ENCODE measurements around the gene SRCAP. TPM values are rescaled to one million over a fixed set of nuclear protein-coding genes. Genes with fewer than 3 reads are reported as not detected.
A peak's percentile ranks its signal among the peaks of the same experiment; 100 is the strongest.

SRCAP gene
- total RNA-seq, 1 donor from 2014 or later, result 79.7 TPM

DNA sequence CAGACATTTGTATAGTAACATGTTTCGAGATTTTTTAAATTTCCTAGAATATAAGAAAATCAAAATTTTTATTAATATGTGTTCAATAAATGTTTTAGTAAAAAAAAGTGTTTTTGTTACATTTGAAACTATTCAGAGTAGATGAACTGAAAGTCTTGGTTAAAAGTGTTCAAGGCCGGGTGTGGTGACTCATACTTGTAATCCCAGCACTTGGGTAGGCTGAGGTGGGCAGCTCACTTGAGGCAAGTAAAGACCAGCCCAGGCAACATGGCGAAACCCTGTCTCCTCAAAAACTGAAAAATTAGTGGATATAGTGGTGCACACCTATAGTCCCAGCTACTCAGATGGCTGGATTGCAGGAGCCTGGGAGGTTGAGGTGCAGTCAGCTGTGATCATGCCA lies 32.4 kb downstream of the SRCAP start:
- Mint-ChIP-seq H3K27me3 (ENCODE audit: low read depth) (no peaks in the 10 kb centered on the region), H3K4me1 (no peaks in the 10 kb centered on the region), H3K9me3 (no peaks in the 10 kb centered on the region), H3K27ac (no peak overlapping the region), H3K36me3 (peaks cover 40% of the 10 kb centered on the region), H3K4me3 (no peak overlapping the region)
- DNase-seq (ENCODE audit: low spot score in 2 of 2, unreplicated experiment in 2 of 2), result no peak
- TF ChIP-seq CTCF (IDR thresholded peaks at IDR 0.05; ENCODE audit: unreplicated experiment), result no peak

DNA sequence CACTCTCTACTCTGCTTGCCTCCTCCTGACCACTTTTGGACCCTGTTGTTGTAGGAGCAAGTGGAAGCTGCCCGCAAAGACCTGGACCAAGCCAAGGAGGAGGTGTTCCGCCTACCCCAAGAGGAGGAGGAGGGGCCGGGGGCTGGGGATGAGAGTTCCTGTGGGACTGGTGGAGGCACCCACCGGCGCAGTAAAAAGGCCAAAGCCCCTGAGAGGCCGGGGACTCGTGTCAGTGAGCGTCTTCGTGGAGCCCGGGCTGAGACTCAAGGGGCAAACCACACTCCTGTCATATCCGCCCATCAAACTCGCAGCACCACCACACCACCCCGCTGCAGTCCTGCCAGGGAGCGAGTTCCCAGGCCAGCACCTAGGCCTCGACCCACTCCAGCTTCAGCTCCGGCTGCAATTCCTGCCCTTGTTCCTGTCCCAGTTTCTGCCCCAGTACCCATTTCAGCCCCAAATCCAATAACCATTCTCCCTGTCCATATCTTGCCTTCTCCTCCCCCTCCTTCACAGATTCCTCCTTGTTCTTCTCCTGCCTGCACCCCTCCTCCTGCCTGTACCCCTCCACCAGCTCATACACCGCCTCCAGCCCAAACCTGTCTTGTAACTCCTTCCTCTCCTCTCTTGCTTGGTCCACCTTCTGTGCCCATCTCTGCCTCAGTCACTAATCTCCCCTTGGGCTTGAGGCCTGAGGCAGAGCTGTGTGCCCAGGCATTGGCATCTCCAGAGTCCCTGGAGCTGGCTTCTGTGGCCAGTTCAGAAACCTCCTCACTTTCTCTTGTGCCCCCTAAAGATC lies 38.2 kb downstream of the SRCAP start:
- Mint-ChIP-seq H3K9me3 (no peaks in the 10 kb centered on the region), H3K27me3 (ENCODE audit: low read depth) (no peaks in the 10 kb centered on the region), H3K27ac (no peak overlapping the region), H3K4me1 (peaks cover 21% of the 10 kb centered on the region), H3K4me3 (no peak overlapping the region), H3K36me3 (peaks cover 33% of the 10 kb centered on the region)
- TF ChIP-seq CTCF (IDR thresholded peaks at IDR 0.05; ENCODE audit: unreplicated experiment), result no peak
- no peak for DNase-seq (ENCODE audit: low spot score in 2 of 2, unreplicated experiment in 2 of 2)

- H3K36me3 Mint-ChIP-seq, result peaks cover 32% of the 10 kb centered on the region
- H3K4me3 Mint-ChIP-seq, result no peak overlapping the region
- H3K27me3 Mint-ChIP-seq (ENCODE audit: low read depth), result no peaks in the 10 kb centered on the region
- H3K27ac Mint-ChIP-seq, result peak overlapping the region; percentile 30
- H3K4me1 Mint-ChIP-seq, result peaks cover 22% of the 10 kb centered on the region
- no peak for DNase-seq (ENCODE audit: low spot score in 2 of 2, unreplicated experiment in 2 of 2)
- H3K9me3 Mint-ChIP-seq, result no peaks in the 10 kb centered on the region
- TF ChIP-seq CTCF (IDR thresholded peaks at IDR 0.05; ENCODE audit: unreplicated experiment), result no peak
Measured at GRCh38 chr16:30737794-30738648, 39.0 kb downstream of the SRCAP start.

DNA sequence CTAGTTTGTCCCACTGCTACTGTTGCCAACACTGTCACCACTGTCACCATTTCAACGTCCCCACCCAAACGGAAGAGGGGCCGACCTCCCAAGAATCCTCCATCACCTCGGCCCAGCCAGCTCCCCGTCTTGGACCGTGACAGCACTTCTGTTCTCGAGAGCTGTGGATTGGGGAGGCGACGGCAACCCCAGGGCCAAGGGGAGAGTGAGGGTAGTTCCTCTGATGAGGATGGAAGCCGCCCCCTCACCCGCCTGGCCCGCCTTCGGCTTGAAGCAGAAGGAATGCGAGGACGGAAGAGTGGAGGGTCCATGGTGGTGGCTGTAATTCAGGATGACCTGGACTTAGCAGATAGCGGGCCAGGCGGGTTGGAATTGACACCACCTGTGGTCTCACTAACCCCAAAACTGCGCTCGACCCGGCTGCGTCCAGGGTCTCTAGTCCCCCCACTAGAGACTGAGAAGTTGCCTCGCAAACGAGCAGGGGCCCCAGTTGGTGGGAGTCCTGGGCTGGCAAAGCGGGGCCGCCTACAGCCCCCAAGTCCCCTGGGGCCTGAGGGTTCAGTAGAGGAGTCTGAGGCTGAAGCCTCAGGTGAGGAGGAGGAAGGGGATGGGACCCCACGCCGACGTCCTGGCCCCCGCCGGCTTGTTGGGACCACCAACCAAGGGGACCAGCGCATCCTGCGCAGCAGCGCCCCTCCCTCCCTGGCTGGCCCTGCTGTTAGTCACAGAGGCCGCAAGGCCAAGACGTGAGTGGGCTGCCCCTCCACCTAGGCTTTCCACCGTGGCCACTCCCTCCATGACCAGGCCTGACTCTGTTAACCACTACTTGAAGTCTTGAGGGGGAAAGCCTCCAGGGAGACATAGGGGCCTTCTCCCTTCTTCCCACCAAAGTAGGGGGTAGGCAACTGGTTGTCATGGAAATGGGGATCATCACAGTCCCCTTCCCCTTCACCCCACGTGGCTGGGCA lies 40.3 kb downstream of the SRCAP start:
- peak overlapping the region; percentile 39 for H3K27ac Mint-ChIP-seq
- H3K4me3 Mint-ChIP-seq, result no peak overlapping the region
- no peaks in the 10 kb centered on the region for H3K27me3 Mint-ChIP-seq (ENCODE audit: low read depth)
- no peak for DNase-seq (ENCODE audit: low spot score in 2 of 2, unreplicated experiment in 2 of 2)
- H3K4me1 Mint-ChIP-seq, result peaks cover 22% of the 10 kb centered on the region
- H3K36me3 Mint-ChIP-seq, result peaks cover 30% of the 10 kb centered on the region
- TF ChIP-seq CTCF (IDR thresholded peaks at IDR 0.05; ENCODE audit: unreplicated experiment), result no peak
- H3K9me3 Mint-ChIP-seq, result no peaks in the 10 kb centered on the region
